ENCODE results near the gene DEFB115. TPM values are rescaled to one million over a fixed set of nuclear protein-coding genes. Genes with fewer than 3 reads are reported as not detected.

DEFB115 gene
- total and polyA plus RNA-seq, 2 of the 8 experiments (the other 6 are each of a cell fraction or from before 2014, with no cell fraction given), result not detected

GRCh38 chr20:31237763-31238162, 19.7 kb upstream of the DEFB115 start (continued):
- no peak for TF ChIP-seq TAF7 (optimal IDR thresholded peaks at IDR 0.05; ENCODE audit: borderline replicate concordance, low read depth, low read length)
- no peak for TF ChIP-seq SIN3A (conservative IDR thresholded peaks at IDR 0.05 in 1 of 2, IDR thresholded peaks at IDR 0.05 in 1 of 2; ENCODE audit: low read depth in 1 of 2, low read length in 2 of 2)
